K562 (cell line): ENCODE measurements around the gene POLR3GL. TPM values are rescaled to one million over a fixed set of nuclear protein-coding genes. Genes with fewer than 3 reads are reported as not detected.

Experiments
- CAMTA2 ChIP-seq: fragments of 250-450 bp; sonication (Bioruptor Pico); conservative IDR thresholded peaks from 2 replicates; pipeline ENCODE4 v1.5.1; 2022
- HDGF ChIP-seq: fragments of 450-650 bp; IDR thresholded peaks from 2 replicates; pipeline ENCODE4 v1.6.1; 2016
- HEY1 ChIP-seq: fragments of 250-450 bp; sonication (Bioruptor Pico); IDR thresholded peaks from 2 replicates; pipeline ENCODE4 v1.5.0; 2020; ENCODE audit warnings: mild to moderate bottlenecking, moderate library complexity, borderline replicate concordance
- HSF4 ChIP-seq: fragments of 250-450 bp; sonication (Bioruptor Pico); IDR thresholded peaks from 2 replicates; pipeline ENCODE4 v2.1.2; 2022; ENCODE audit warnings: mild to moderate bottlenecking, moderate library complexity, borderline replicate concordance
- KLF1 ChIP-seq: fragments of 450-650 bp; IDR thresholded peaks from 2 replicates; pipeline ENCODE4 v1.6.1; 2016; ENCODE audit warnings: missing genetic modification characterization, missing compliant biosample characterization
- LEF1 ChIP-seq: fragments of 450-650 bp; IDR thresholded peaks from 2 replicates; pipeline ENCODE4 v1.6.1; 2016; ENCODE audit warnings: mild to moderate bottlenecking
- MAZ ChIP-seq, 2 experiments: fragments of 450-650 bp in 1 of 2; sonication (generic) in 1 of 2; formaldehyde crosslinking; IDR thresholded peaks in 1 of 2; conservative IDR thresholded peaks in 1 of 2; 2 replicates each; pipeline versions ENCODE4 v1.4.0 to v1.5.0; 2020; ENCODE audit warnings: mild to moderate bottlenecking in 1 of 2, missing genetic modification reagents in 1 of 2
- PCBP2 ChIP-seq: fragments of 200-400 bp; formaldehyde crosslinking; IDR thresholded peaks from 2 replicates; pipeline ENCODE4 v1.6.1; 2018; ENCODE audit warnings: low read length, low read depth, mild to moderate bottlenecking, moderate library complexity; ENCODE audit not compliant: poor library complexity, severe bottlenecking
- PHB2 ChIP-seq: fragments of 450-650 bp; IDR thresholded peaks from 2 replicates; pipeline ENCODE4 v1.6.1; 2017; ENCODE audit warnings: low read depth
- PYGO2 ChIP-seq: fragments of 450-650 bp; IDR thresholded peaks from 2 replicates; pipeline ENCODE4 v1.6.1; 2016; ENCODE audit warnings: mild to moderate bottlenecking, missing genetic modification characterization, moderate library complexity, missing compliant biosample characterization
- TEAD4 ChIP-seq, 2 experiments: sonication (generic) in 1 of 2; formaldehyde crosslinking in 1 of 2; IDR thresholded peaks; 2 replicates each; pipeline versions ENCODE4 v1.6.1 to v1.8.0; 2012 to 2022; ENCODE audit warnings: borderline replicate concordance in 1 of 2, inconsistent platforms in 1 of 2, low read length in 1 of 2, mild to moderate bottlenecking in 1 of 2, missing genetic modification reagents in 1 of 2
- TRIM24 ChIP-seq, 2 experiments: fragments of 450-650 bp; IDR thresholded peaks; 2 replicates each; pipeline ENCODE4 v1.6.1; 2016
- U2AF2 ChIP-seq: fragments of 200-400 bp; formaldehyde crosslinking; optimal IDR thresholded peaks from 2 replicates; pipeline ENCODE3; 2017; ENCODE audit warnings: low read depth, mild to moderate bottlenecking, low read length
- ZNF124 ChIP-seq: sonication (generic); formaldehyde crosslinking; IDR thresholded peaks from 2 replicates; pipeline ENCODE4 v1.8.1; 2022; ENCODE audit warnings: missing genetic modification reagents
- ZNF133 ChIP-seq: fragments of 250-450 bp; sonication (Bioruptor Pico); IDR thresholded peaks from 2 replicates; pipeline ENCODE4 v1.4.0; 2020; ENCODE audit warnings: mild to moderate bottlenecking
- ZNF174 ChIP-seq: fragments of 250-450 bp; sonication (Bioruptor Pico); IDR thresholded peaks from 2 replicates; pipeline ENCODE4 v1.4.0; 2020; ENCODE audit warnings: mild to moderate bottlenecking
- ZNF232 ChIP-seq: sonication (generic); formaldehyde crosslinking; IDR thresholded peaks from 2 replicates; pipeline ENCODE4 v1.8.0; 2022; ENCODE audit warnings: mild to moderate bottlenecking, missing genetic modification reagents
- ZNF311 ChIP-seq: fragments of 250-450 bp; sonication (Bioruptor Pico); IDR thresholded peaks from 2 replicates; pipeline ENCODE4 v1.4.0; 2020; ENCODE audit warnings: mild to moderate bottlenecking, moderate library complexity
- ZNF398 ChIP-seq: fragments of 250-450 bp; sonication (Bioruptor Pico); IDR thresholded peaks from 2 replicates; pipeline ENCODE4 v1.8.0; 2021; ENCODE audit warnings: moderate library complexity, mild to moderate bottlenecking, inconsistent platforms
- ZNF586 ChIP-seq: fragments of 450-650 bp; formaldehyde crosslinking; conservative IDR thresholded peaks from 2 replicates; pipeline ENCODE4 v1.4.0; 2020; ENCODE audit warnings: mild to moderate bottlenecking, moderate library complexity
- ZNF695 ChIP-seq: fragments of 450-650 bp; formaldehyde crosslinking; IDR thresholded peaks from 2 replicates; pipeline ENCODE4 v1.4.0; 2020; ENCODE audit warnings: mild to moderate bottlenecking, moderate library complexity
- ZNF699 ChIP-seq: fragments of 250-450 bp; sonication (Bioruptor Pico); IDR thresholded peaks from 2 replicates; pipeline ENCODE4 v1.8.0; 2021; ENCODE audit warnings: mild to moderate bottlenecking, moderate library complexity; ENCODE audit not compliant: insufficient replicate concordance
- ZSCAN29 ChIP-seq: fragments of 450-650 bp; IDR thresholded peaks from 2 replicates; pipeline ENCODE4 v1.6.1; 2017
- polyA plus RNA-seq, 8 experiments: library from polyadenylated mRNA; depleted of rRNA in 4 of 8; stranded (reverse) in 5 of 8; unstranded in 3 of 8; fragments of >200 nt; fragmentation: Nextera tagmentation in 2 of 8; fragmentation: Illumina TruSeq in 1 of 8; extraction: Ambion mirVana in 2 of 8; extraction: Trizol in 1 of 8; gene quantifications; 2 replicates each; pipeline versions ENCODE4 v1.2.1 to v1.2.3, GENCODE V29; 2011 to 2014; ENCODE audit warnings: inconsistent platforms in 1 of 8, missing spikeins in 1 of 8
- total RNA-seq, 7 experiments: library from RNA; depleted of rRNA in 6 of 7; stranded (reverse); fragments of >200 nt in 6 of 7; fragmentation: Illumina TruSeq in 2 of 7; extraction: Trizol in 2 of 7; gene quantifications; 2 replicates each; pipeline versions ENCODE4 v1.2.1 to v1.2.3, GENCODE V29; 2011 to 2021; ENCODE audit warnings: low replicate concordance in 1 of 7
- TF ChIP-seq, protein P1 (sequence below): fragments of 250-450 bp; sonication (Bioruptor Pico); IDR thresholded peaks from 2 replicates; pipeline ENCODE4 v1.5.0; 2021
- TF ChIP-seq, protein P2 (sequence below): fragments of 250-450 bp; sonication (Bioruptor Pico); IDR thresholded peaks from 2 replicates; pipeline ENCODE4 v1.5.1; 2021; ENCODE audit warnings: mild to moderate bottlenecking
- TF ChIP-seq, protein P3 (sequence below): fragments of 250-450 bp; sonication (Bioruptor Pico); IDR thresholded peaks from 2 replicates; pipeline ENCODE4 v1.6.1; 2021; ENCODE audit warnings: mild to moderate bottlenecking

POLR3GL gene
- total and polyA plus RNA-seq, 9 of the 15 experiments (the other 6 are each of a cell fraction or from before 2014, with no cell fraction given): 14.6 to 48.4 (median 38.2) TPM

DNA sequence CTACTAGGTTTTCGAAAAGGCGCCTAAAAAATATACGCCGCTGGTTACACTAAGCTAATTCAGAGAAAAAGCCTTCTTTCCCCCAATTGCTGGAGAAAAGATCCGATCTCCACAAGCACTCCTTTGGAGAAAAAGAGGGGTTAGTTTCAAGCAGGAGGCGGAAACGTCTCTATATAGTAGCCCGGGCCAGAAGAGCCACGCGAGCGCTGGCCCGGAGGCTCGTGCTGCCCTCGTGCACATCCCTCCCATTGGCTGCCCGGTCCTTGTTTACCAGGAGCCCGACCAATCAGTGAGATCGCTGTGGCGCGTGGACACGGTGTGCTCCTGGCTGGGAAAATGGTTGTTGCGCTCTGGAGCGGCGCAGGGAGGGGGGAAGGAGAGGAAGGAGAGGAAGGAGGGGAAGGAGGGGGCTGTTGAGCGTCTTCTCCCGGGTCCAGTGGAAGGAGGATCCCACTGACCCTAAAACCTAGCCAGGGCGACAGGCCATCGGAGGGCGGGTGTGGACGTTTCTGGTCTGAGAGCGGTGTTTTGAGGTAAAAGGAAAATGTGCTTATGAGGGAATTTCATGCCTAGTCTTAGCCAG lies 32.0 kb downstream of the POLR3GL start, which contains the start of gene TXNIP (continued):
- TF ChIP-seq ZSCAN29 (no peak), MAZ (CRISPR knock-in tag; conservative IDR thresholded peaks at IDR 0.05 in 1 of 2, IDR thresholded peaks at IDR 0.05 in 1 of 2) (peak; percentile 95 to 99), ZNF311 (CRISPR knock-in tag) (no peak), TEAD4 (IDR thresholded peaks at IDR 0.05; ENCODE audit: low read length) (peak; percentile 53), TEAD4 (CRISPR knock-in tag; IDR thresholded peaks at IDR 0.05; ENCODE audit: borderline replicate concordance) (0 out of 2 replicates have a peak, but pooled peaks have one; percentile 37), PHB2 (no peak), PCBP2 (no peak), ZNF398 (CRISPR knock-in tag) (no peak), KLF1 (no peak), CAMTA2 (CRISPR knock-in tag) (no peak), ZNF695 (CRISPR knock-in tag) (no peak), HDGF (no peak), HEY1 (peak; percentile 38; the same call in 1 of the 2 replicates), TRIM24 (IDR thresholded peaks at IDR 0.05) (peak; percentile 61 to 84; a peak in 3 of 4 replicates), LEF1 (peak; percentile 81), PYGO2 (tag) (no peak), ZNF232 (no peak; the same call in 1 of the 2 replicates), ZNF699 (no peak), ZNF124 (CRISPR knock-in tag) (no peak), U2AF2 (no peak), HSF4 (CRISPR knock-in tag) (no peak), ZNF174 (CRISPR knock-in tag) (no peak), ZNF133 (CRISPR knock-in tag) (no peak), ZNF586 (no peak)
- TF ChIP-seq, protein P1, sequence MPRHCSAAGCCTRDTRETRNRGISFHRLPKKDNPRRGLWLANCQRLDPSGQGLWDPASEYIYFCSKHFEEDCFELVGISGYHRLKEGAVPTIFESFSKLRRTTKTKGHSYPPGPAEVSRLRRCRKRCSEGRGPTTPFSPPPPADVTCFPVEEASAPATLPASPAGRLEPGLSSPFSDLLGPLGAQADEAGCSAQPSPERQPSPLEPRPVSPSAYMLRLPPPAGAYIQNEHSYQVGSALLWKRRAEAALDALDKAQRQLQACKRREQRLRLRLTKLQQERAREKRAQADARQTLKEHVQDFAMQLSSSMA (CRISPR knock-in tag): no peak
- TF ChIP-seq, protein P2, sequence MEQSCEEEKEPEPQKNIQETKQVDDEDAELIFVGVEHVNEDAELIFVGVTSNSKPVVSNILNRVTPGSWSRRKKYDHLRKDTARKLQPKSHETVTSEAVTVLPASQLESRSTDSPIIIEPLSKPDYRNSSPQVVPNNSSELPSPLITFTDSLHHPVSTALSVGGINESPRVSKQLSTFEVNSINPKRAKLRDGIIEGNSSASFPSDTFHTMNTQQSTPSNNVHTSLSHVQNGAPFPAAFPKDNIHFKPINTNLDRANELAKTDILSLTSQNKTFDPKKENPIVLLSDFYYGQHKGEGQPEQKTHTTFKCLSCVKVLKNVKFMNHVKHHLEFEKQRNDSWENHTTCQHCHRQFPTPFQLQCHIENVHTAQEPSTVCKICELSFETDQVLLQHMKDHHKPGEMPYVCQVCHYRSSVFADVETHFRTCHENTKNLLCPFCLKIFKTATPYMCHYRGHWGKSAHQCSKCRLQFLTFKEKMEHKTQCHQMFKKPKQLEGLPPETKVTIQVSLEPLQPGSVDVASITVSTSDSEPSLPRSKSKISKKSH (CRISPR knock-in tag): no peak
- TF ChIP-seq, protein P3, sequence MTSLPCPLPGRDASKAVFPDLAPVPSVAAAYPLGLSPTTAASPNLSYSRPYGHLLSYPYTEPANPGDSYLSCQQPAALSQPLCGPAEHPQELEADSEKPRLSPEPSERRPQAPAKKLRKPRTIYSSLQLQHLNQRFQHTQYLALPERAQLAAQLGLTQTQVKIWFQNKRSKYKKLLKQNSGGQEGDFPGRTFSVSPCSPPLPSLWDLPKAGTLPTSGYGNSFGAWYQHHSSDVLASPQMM (CRISPR knock-in tag): no peak
